Loucy (cell line): ENCODE measurements around the gene PEX16.

Experiments
- H2AFZ ChIP-seq: fragments of 200-600 bp; sonication (generic); 2 replicates; pipeline ENCODE4 v1.6.0; 2016; ENCODE audit warnings: antibody characterized with exemption, mild to moderate bottlenecking, low read length, moderate library complexity
- H3F3A ChIP-seq: fragments of 200-600 bp; 2 replicates; pipeline ENCODE4 v1.6.0; 2016; ENCODE audit warnings: antibody characterized with exemption, low read depth, mild to moderate bottlenecking
- H3K27me3 ChIP-seq: fragments of 200-600 bp; sonication (generic); 2 replicates; pipeline ENCODE4 v1.6.1; 2014; ENCODE audit warnings: low read length, mild to moderate bottlenecking; ENCODE audit not compliant: insufficient read depth, poor library complexity, severe bottlenecking
- H3K36me3 ChIP-seq: fragments of 200-600 bp; sonication (generic); 2 replicates; pipeline ENCODE4 v1.6.1; 2016; ENCODE audit warnings: low read length; ENCODE audit not compliant: insufficient read depth
- H3K4me1 ChIP-seq: fragments of 200-600 bp; sonication (generic); 2 replicates; pipeline ENCODE4 v1.5.1; 2014; ENCODE audit warnings: low read length, mild to moderate bottlenecking; ENCODE audit not compliant: insufficient read depth, poor library complexity, severe bottlenecking
- H3K4me2 ChIP-seq: fragments of 200-600 bp; sonication (generic); 2 replicates; pipeline ENCODE4 v1.6.0; 2014; ENCODE audit warnings: antibody characterized with exemption, low read length, low read depth, mild to moderate bottlenecking; ENCODE audit not compliant: poor library complexity, severe bottlenecking
- H3K4me3 ChIP-seq: fragments of 200-600 bp; sonication (generic); 2 replicates; pipeline ENCODE4 v1.5.1; 2014; ENCODE audit warnings: low read length, mild to moderate bottlenecking, mixed read lengths; ENCODE audit not compliant: poor library complexity, severe bottlenecking
- H3K79me2 ChIP-seq: fragments of 200-600 bp; sonication (generic); 2 replicates; pipeline ENCODE4 v1.6.1; 2014; ENCODE audit warnings: low read length; ENCODE audit not compliant: insufficient read depth
- H3K9ac ChIP-seq: fragments of 200-600 bp; sonication (generic); 2 replicates; pipeline ENCODE4 v1.6.0; 2014; ENCODE audit warnings: mild to moderate bottlenecking, low read depth, low read length, moderate library complexity; ENCODE audit not compliant: poor library complexity, severe bottlenecking
- H3K9me2 ChIP-seq: fragments of 200-600 bp; sonication (generic); replicated peaks from 2 replicates; pipeline ENCODE4 v1.6.1; 2016; ENCODE audit warnings: low read depth, low read length, mixed read lengths
- H3K9me3 ChIP-seq: fragments of 200-600 bp; sonication (generic); 2 replicates; pipeline ENCODE4 v1.6.1; 2014; ENCODE audit warnings: mild to moderate bottlenecking, antibody characterized with exemption, low read length, low read depth; ENCODE audit not compliant: insufficient read depth
- H4K20me1 ChIP-seq: fragments of 200-600 bp; sonication (generic); 2 replicates; pipeline ENCODE4 v1.6.0; 2014; ENCODE audit warnings: antibody characterized with exemption, low read length, mild to moderate bottlenecking; ENCODE audit not compliant: insufficient read depth, poor library complexity, severe bottlenecking
- EZH2phosphoT487 ChIP-seq: fragments of 200-600 bp; IDR thresholded peaks from 2 replicates; pipeline ENCODE4 v1.6.1; 2018; ENCODE audit warnings: antibody characterized with exemption, mild to moderate bottlenecking, moderate library complexity, borderline replicate concordance
- TF ChIP-seq, protein P1 (sequence below): fragments of 200-600 bp; sonication (generic); conservative IDR thresholded peaks from 2 replicates; pipeline ENCODE4 v1.5.1; 2014; ENCODE audit warnings: mild to moderate bottlenecking, antibody characterized with exemption, low read length

The PEX16 gene

GRCh38 chr11:45896422-45896984, 21.2 kb downstream of the PEX16 start:
- Histone ChIP-seq H3K4me1 (peaks cover 4% of the 10 kb centered on the region), H3K4me3 (no peak overlapping the region), H3K36me3 (no peaks in the 10 kb centered on the region), H3K9me3 (no peaks in the 10 kb centered on the region), H3F3A (no peaks in the 10 kb centered on the region), H3K79me2 (no peaks in the 10 kb centered on the region), H4K20me1 (no peaks in the 10 kb centered on the region), H3K27me3 (no peaks in the 10 kb centered on the region), H3K9me2 (no peaks in the 10 kb centered on the region), H3K4me2 (no peak overlapping the region), H3K9ac (no peak overlapping the region), H2AFZ (no peak overlapping the region)
- TF ChIP-seq, protein P1, sequence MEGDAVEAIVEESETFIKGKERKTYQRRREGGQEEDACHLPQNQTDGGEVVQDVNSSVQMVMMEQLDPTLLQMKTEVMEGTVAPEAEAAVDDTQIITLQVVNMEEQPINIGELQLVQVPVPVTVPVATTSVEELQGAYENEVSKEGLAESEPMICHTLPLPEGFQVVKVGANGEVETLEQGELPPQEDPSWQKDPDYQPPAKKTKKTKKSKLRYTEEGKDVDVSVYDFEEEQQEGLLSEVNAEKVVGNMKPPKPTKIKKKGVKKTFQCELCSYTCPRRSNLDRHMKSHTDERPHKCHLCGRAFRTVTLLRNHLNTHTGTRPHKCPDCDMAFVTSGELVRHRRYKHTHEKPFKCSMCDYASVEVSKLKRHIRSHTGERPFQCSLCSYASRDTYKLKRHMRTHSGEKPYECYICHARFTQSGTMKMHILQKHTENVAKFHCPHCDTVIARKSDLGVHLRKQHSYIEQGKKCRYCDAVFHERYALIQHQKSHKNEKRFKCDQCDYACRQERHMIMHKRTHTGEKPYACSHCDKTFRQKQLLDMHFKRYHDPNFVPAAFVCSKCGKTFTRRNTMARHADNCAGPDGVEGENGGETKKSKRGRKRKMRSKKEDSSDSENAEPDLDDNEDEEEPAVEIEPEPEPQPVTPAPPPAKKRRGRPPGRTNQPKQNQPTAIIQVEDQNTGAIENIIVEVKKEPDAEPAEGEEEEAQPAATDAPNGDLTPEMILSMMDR: no peak
- TF ChIP-seq EZH2phosphoT487: no peak

DNA sequence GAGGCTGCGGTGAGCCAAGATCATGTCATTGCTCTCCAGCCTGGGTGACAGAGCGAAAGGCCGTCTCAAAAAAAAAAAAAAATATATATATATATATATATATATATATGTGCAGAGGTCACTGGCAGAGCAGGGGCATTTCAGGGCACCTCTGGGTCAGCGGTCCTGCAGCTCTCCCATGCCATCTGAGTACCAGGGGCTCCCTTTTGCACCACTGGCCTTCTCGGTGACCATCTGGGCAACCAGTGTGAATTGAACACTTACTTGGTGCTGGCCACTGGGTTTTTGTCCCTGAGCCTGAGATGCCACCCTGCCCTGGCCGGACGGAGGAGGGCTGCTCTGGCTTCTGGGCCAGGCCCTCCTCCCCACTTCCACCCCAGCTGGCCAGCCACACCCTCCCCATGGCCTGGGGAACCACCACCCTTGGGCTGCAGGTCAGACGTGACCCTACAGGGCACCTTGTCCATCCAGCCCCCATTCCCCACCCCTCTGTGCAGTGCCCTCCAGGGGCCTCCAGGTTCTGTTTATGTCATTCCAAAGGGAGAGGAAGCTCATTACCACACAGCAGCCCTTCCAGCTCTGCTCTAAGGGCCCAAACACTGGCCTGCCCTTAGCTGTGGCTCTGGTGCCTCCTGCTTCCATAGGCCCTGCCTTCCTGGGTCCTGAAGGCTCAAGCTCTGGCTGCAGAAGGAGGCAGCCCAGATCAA, 22.0 kb downstream of the PEX16 start:
- no peak overlapping the region for H3K4me3 ChIP-seq
- H3F3A ChIP-seq: no peaks in the 10 kb centered on the region
- H2AFZ ChIP-seq: no peak overlapping the region
- no peaks in the 10 kb centered on the region for H3K27me3 ChIP-seq
- TF ChIP-seq, protein P1: no peak
- no peak for TF ChIP-seq EZH2phosphoT487
- no peak overlapping the region for H3K9ac ChIP-seq
- no peaks in the 10 kb centered on the region for H3K9me2 ChIP-seq
- H3K79me2 ChIP-seq: no peaks in the 10 kb centered on the region
- H3K9me3 ChIP-seq: no peaks in the 10 kb centered on the region
- no peaks in the 10 kb centered on the region for H4K20me1 ChIP-seq
- peaks cover 4% of the 10 kb centered on the region for H3K4me1 ChIP-seq
- no peaks in the 10 kb centered on the region for H3K36me3 ChIP-seq
- H3K4me2 ChIP-seq: no peak overlapping the region

DNA sequence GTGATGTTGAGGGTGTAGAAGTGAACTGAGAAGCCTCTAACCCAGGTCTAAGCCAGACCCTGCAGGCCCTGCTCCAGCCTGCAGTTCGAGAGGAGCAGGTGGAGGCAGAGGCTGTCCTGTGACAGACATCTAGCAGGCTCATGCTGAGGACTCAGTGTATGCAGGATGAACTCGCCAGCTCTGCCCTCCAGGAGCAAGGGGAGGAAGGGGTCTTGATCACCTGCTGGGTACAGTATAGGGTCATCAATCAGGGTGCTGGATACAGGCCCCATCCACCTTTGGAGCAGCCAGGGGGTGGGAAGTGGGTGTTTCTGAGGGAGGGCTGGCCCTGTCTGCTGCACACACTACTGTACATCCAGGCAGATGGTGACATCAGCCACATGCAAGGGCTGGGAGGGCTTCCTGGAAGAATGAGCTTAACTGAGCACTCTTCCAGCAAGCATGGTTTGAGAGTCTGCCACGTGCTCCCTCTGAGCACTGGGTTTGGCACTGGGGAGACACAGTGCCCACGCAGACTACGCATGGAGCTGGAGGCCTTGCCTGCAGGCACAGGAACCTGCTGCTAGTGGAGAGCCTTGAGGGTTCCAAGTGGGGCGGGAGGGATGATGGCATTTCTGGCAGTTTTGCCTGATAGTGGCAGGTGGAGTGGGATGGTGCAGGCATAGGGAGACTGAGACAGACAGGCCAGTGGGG, 23.0 kb downstream of the PEX16 start:
- no peak overlapping the region for H3K4me2 ChIP-seq
- H3K27me3 ChIP-seq: no peaks in the 10 kb centered on the region
- no peaks in the 10 kb centered on the region for H3K9me3 ChIP-seq
- H3K9me2 ChIP-seq: no peaks in the 10 kb centered on the region
- no peak overlapping the region for H3K4me3 ChIP-seq
- no peak overlapping the region for H2AFZ ChIP-seq
- H4K20me1 ChIP-seq: no peaks in the 10 kb centered on the region
- no peak for TF ChIP-seq EZH2phosphoT487
- TF ChIP-seq, protein P1: no peak
- peaks cover 4% of the 10 kb centered on the region for H3K4me1 ChIP-seq
- no peak overlapping the region for H3K9ac ChIP-seq
- H3K36me3 ChIP-seq: no peaks in the 10 kb centered on the region
- no peaks in the 10 kb centered on the region for H3K79me2 ChIP-seq
- H3F3A ChIP-seq: no peaks in the 10 kb centered on the region
